GM12865 (cell line): ENCODE measurements around the gene PDE10A.

Experiments used
- DNase-seq: peaks from one replicate; pipeline ENCODE4 v3.0.0; 2010; ENCODE audit warnings: low read depth
- H3K4me3 ChIP-seq: 2 replicates; pipeline ENCODE4 v1.5.1; 2011; ENCODE audit warnings: mild to moderate bottlenecking, low read depth, low read length, control low read depth
- TF ChIP-seq, protein P1 (sequence below): IDR thresholded peaks from 2 replicates; pipeline ENCODE4 v1.5.1; 2011; ENCODE audit warnings: low read length, control low read depth, low read depth, inconsistent platforms; ENCODE audit not compliant: insufficient read depth; ENCODE audit errors: missing control alignments

The PDE10A gene

DNA sequence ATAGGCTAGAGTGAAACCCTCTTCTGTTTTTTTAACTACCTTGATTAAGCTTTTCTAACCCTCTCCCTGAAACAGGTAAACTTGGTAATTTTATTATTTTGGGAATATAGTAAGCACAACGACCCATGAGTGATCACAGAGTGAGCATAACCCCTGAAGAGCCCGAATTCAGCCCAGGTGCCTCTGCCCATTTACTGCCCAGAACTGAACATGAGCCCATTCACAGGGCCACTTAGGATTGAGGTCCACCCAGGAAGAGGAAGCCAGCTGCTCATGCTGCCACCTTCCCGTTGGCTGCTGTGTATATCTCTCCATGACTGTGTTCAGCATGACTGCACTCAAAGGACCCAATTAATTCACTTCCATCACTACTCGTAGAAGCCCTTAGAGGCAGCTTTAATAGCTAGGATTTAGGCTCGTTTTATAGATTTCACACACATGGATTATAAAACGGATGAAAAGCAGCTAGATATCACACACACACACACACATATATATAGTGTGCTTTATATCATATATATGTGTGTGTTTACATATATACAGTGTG, 8.3 kb upstream of the PDE10A start:
- DNase-seq: no peak
- no peak overlapping the region for H3K4me3 ChIP-seq
- TF ChIP-seq, protein P1, sequence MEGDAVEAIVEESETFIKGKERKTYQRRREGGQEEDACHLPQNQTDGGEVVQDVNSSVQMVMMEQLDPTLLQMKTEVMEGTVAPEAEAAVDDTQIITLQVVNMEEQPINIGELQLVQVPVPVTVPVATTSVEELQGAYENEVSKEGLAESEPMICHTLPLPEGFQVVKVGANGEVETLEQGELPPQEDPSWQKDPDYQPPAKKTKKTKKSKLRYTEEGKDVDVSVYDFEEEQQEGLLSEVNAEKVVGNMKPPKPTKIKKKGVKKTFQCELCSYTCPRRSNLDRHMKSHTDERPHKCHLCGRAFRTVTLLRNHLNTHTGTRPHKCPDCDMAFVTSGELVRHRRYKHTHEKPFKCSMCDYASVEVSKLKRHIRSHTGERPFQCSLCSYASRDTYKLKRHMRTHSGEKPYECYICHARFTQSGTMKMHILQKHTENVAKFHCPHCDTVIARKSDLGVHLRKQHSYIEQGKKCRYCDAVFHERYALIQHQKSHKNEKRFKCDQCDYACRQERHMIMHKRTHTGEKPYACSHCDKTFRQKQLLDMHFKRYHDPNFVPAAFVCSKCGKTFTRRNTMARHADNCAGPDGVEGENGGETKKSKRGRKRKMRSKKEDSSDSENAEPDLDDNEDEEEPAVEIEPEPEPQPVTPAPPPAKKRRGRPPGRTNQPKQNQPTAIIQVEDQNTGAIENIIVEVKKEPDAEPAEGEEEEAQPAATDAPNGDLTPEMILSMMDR: no peak

- TF ChIP-seq, protein P1: no peak
- H3K4me3 ChIP-seq: no peak overlapping the region
- DNase-seq: no peak
These were observed 5.9 kb upstream of the PDE10A start for GRCh38 chr6:165668951-165669350.

- no peak overlapping the region for H3K4me3 ChIP-seq
- no peak for DNase-seq
- TF ChIP-seq, protein P1: no peak
These were observed 2.3 kb upstream of the PDE10A start for GRCh38 chr6:165665384-165665672.

DNA sequence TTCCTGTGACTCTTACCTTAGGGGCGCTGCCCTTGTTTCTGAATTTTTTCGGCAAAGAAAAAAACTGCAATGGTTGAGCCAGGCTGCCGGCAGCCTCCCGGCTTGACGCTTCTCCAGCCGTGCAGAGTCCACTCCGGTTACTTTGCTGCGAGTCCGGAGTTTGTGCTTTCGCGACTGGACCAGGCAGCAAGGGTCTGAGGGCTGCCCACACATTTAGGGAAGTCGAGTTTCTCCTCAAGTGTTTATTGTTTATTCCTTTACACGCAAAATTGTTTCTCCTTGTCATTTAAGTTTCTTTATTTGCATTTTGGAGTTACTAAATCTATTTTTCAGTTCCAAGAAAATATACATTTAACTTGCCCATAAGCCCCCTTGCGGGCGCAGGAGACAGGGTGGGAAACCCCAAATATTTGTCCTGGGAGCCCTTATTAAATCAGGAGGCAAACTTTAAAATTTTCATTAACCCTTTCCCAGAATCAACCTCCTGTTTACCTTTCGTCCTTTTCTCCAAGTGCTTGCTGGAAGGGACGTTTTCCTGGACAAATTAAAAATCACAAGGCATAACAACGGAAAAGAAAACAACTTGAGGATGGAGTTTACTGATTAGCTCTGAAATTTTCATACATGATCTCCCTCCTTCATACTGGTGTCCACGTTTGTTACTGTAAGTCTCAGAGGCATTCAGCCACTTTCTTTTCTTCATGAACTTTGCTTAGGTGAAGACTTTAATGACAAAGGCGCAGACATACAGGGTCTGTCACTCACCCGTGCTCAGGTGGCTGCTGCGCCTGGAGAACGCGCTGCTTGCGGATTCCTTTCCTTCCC, 1.7 kb upstream of the PDE10A start:
- TF ChIP-seq, protein P1: no peak
- DNase-seq: no peak
- no peak overlapping the region for H3K4me3 ChIP-seq

DNA sequence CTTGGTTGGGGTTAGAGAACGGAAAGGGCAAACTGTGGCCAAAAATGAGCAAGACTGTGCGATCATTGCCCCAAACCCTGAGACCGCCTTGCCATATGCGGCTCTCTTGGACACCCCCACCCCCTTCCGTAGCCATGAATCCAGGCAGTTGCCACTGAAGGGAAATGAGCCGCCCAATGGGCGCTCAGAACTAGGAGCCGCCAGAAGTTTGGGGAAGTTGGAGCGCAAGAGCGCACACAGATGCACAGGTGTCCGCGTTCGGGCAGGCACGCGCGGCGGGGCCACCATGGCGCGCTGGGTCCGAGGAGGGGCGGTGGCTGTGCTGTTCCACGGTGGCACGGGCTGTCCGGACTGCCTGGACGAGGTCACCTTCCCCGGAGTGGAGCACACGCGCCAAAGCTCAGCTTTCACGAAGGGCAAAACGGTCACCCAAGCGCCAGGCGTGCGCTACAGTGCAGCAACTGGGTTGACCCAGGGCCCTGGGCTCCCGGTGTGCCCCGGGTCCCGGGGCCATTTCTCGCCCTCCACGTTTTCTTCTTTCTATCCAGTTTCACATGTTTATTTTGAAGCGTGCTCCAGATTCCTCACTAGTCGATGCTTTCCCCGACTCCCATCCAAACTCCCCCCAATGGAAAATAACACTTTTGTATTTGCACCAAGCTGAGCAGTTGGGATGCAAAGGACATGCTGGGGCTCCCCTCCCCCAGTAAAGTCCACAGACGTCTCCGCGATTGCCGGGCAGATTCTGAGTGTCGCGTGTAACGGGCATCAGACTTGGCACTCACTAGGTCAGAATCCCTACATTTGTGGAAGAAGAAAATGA, 906 bp upstream of the PDE10A start:
- TF ChIP-seq, protein P1: no peak
- no peak for DNase-seq
- H3K4me3 ChIP-seq: no peak overlapping the region

- no peak overlapping the region for H3K4me3 ChIP-seq
- TF ChIP-seq, protein P1: no peak
- no peak for DNase-seq
These were observed 315 bp upstream of the PDE10A start for GRCh38 chr6:165663377-165663735.
